Liver (tissue), 9 donors: ENCODE measurements around the gene MND1. TPM values are rescaled to one million over a fixed set of nuclear protein-coding genes. Genes with fewer than 3 reads are reported as not detected.

ENCODE experiments used
- DNase-seq: peaks from one replicate; pipeline ENCODE4 v3.0.0-alpha.2; 2017; ENCODE audit warnings: low spot score
- H3K27ac ChIP-seq, 2 donors: one replicate each; pipeline ENCODE4 v1.7.0; 2013; ENCODE audit warnings: inconsistent platforms in 2 of 2, low read length in 2 of 2, control low read depth in 1 of 2, low read depth in 1 of 2, mild to moderate bottlenecking in 1 of 2
- H3K27me3 ChIP-seq, 4 donors: one replicate each; pipeline versions ENCODE4 v1.6.1 to v1.7.0; 2013; ENCODE audit warnings: low read length in 3 of 4, inconsistent platforms in 1 of 4, mild to moderate bottlenecking in 1 of 4, moderate library complexity in 1 of 4; ENCODE audit not compliant: control insufficient read depth in 4 of 4, insufficient read depth in 4 of 4
- H3K36me3 ChIP-seq, 4 donors: one replicate each; pipeline versions ENCODE4 v1.6.1 to v1.7.0; 2013; ENCODE audit warnings: low read length in 3 of 4, mild to moderate bottlenecking in 3 of 4, low read depth in 1 of 4, moderate library complexity in 1 of 4; ENCODE audit not compliant: control insufficient read depth in 4 of 4, insufficient read depth in 3 of 4
- H3K4me1 ChIP-seq, 4 donors: one replicate each; pipeline versions ENCODE4 v1.6.1 to v1.7.0; 2013; ENCODE audit warnings: low read length in 3 of 4, mild to moderate bottlenecking in 3 of 4, moderate library complexity in 1 of 4; ENCODE audit not compliant: control insufficient read depth in 4 of 4, insufficient read depth in 4 of 4
- H3K4me3 ChIP-seq, 3 donors: one replicate each; pipeline versions ENCODE4 v1.6.1 to v1.7.0; 2013; ENCODE audit warnings: low read length in 3 of 3, control low read depth in 1 of 3, low read depth in 1 of 3, mild to moderate bottlenecking in 1 of 3
- H3K9ac ChIP-seq, 2 donors: one replicate each; pipeline ENCODE4 v1.7.0; 2013; ENCODE audit warnings: low read length in 2 of 2, mild to moderate bottlenecking in 2 of 2, moderate library complexity in 2 of 2, control low read depth in 1 of 2, low read depth in 1 of 2
- H3K9me3 ChIP-seq, 4 donors: one replicate each; pipeline versions ENCODE4 v1.6.1 to v1.7.0; 2013; ENCODE audit warnings: low read length in 3 of 4; ENCODE audit not compliant: control insufficient read depth in 4 of 4
- ATF3 ChIP-seq: IDR thresholded peaks from 2 replicates; pipeline ENCODE4 v1.6.1; 2016; ENCODE audit warnings: antibody characterized with exemption
- CTCF ChIP-seq: fragments of 150-350 bp; IDR thresholded peaks from 2 replicates; pipeline ENCODE4 v1.5.1; 2017; ENCODE audit warnings: improper control_type of control experiment, low read depth, low read length; ENCODE audit not compliant: missing input control
- FOXA1 ChIP-seq: IDR thresholded peaks from 2 replicates; pipeline ENCODE4 v1.6.1; 2016; ENCODE audit warnings: antibody characterized with exemption
- FOXA2 ChIP-seq: IDR thresholded peaks from 2 replicates; pipeline ENCODE4 v1.6.1; 2016; ENCODE audit warnings: antibody characterized with exemption
- GABPA ChIP-seq, 2 donors: IDR thresholded peaks in 1 of 2; conservative IDR thresholded peaks in 1 of 2; 2 replicates each; pipeline ENCODE4 v1.6.1; 2016; ENCODE audit warnings: antibody characterized with exemption in 2 of 2, mild to moderate bottlenecking in 1 of 2, moderate library complexity in 1 of 2
- HNF4A ChIP-seq, 2 donors: conservative IDR thresholded peaks; 2 replicates each; pipeline ENCODE4 v1.6.1; 2016; ENCODE audit warnings: antibody characterized with exemption in 2 of 2, mild to moderate bottlenecking in 2 of 2
- HNF4G ChIP-seq: IDR thresholded peaks from 2 replicates; pipeline ENCODE4 v1.6.1; 2016; ENCODE audit warnings: antibody characterized with exemption
- RAD21 ChIP-seq, 2 donors: IDR thresholded peaks; 2 replicates each; pipeline ENCODE4 v1.6.1; 2016; ENCODE audit warnings: antibody characterized with exemption in 2 of 2, mild to moderate bottlenecking in 2 of 2
- REST ChIP-seq: IDR thresholded peaks from 2 replicates; pipeline ENCODE4 v1.6.1; 2016; ENCODE audit warnings: antibody characterized with exemption, mild to moderate bottlenecking
- RXRA ChIP-seq, 2 donors: IDR thresholded peaks; 2 replicates each; pipeline ENCODE4 v1.6.1; 2017 to 2018; ENCODE audit warnings: antibody characterized with exemption in 2 of 2, mild to moderate bottlenecking in 1 of 2
- SP1 ChIP-seq: IDR thresholded peaks from 2 replicates; pipeline ENCODE4 v1.6.1; 2018; ENCODE audit warnings: antibody characterized with exemption, mild to moderate bottlenecking
- TAF1 ChIP-seq: conservative IDR thresholded peaks from 2 replicates; pipeline ENCODE4 v1.6.1; 2016; ENCODE audit warnings: antibody characterized with exemption, mild to moderate bottlenecking
- YY1 ChIP-seq: IDR thresholded peaks from 2 replicates; pipeline ENCODE4 v1.6.1; 2016; ENCODE audit warnings: antibody characterized with exemption, mild to moderate bottlenecking
- ZBTB33 ChIP-seq: IDR thresholded peaks from 2 replicates; pipeline ENCODE4 v1.6.1; 2016; ENCODE audit warnings: antibody characterized with exemption
- WGBS: extraction: QIAGEN DNeasy Blood & Tissue Kit; methylation state at CpG from one replicate; pipeline ENCODE4 v1.1.7; 2013; 5-methylcytosine and 5-hydroxymethylcytosine counted together
- polyA plus RNA-seq, 2 donors: library from polyadenylated mRNA; stranded (reverse) in 1 of 2; unstranded in 1 of 2; fragments of 200-250 nt in 1 of 2; fragments of >200 nt in 1 of 2; fragmentation: Nextera tagmentation in 1 of 2; extraction: Ambion mirVana in 1 of 2; gene quantifications; one replicate each; pipeline versions ENCODE4 v1.2.1 to v1.2.3, GENCODE V29; 2013 to 2015
- total RNA-seq, 2 donors: library from RNA; depleted of rRNA; stranded (reverse); fragments of >200 nt; gene quantifications; one replicate each; pipeline ENCODE4 v1.2.3, GENCODE V29; 2014
- donor health status: healthy.
- donor health status: healthy.
- donor health status: healthy.
- donor health status: healthy.
- donor health status: healthy.

The MND1 gene
- total and polyA plus RNA-seq, 4 donors: 0.17 to 2.5 (median 0.42) TPM

GRCh38 chr4:153387981-153388380 is 43.5 kb downstream of the MND1 start:
- H3K27me3 ChIP-seq: no peaks in the 10 kb centered on the region
- no peaks in the 10 kb centered on the region for H3K9me3 ChIP-seq
- H3K36me3 ChIP-seq: no peaks in the 10 kb centered on the region
- H3K4me1 ChIP-seq: no peaks in the 10 kb centered on the region
- H3K4me3 ChIP-seq: no peak overlapping the region
- H3K9ac ChIP-seq: no peak overlapping the region
- 96% methylated on average over 4 of the region's 4 CpGs for WGBS
- no peak overlapping the region for H3K27ac ChIP-seq
- DNase-seq: no peak
- TF ChIP-seq FOXA2: no peak
- TF ChIP-seq RAD21 (IDR thresholded peaks at IDR 0.05): no peak
- TF ChIP-seq ZBTB33: no peak
- no peak for TF ChIP-seq SP1
- no peak for TF ChIP-seq FOXA1

GRCh38 chr4:153393397-153393796 is 48.9 kb downstream of the MND1 start:
- TF ChIP-seq RXRA (IDR thresholded peaks at IDR 0.05) (no peak), CTCF (no peak), RAD21 (IDR thresholded peaks at IDR 0.05) (no peak), HNF4G (no peak), ATF3 (no peak), TAF1 (no peak), GABPA (IDR thresholded peaks at IDR 0.05 in 1 of 2, conservative IDR thresholded peaks at IDR 0.05 in 1 of 2) (no peak), FOXA2 (no peak), YY1 (no peak), ZBTB33 (no peak), FOXA1 (no peak), REST (no peak), HNF4A (conservative IDR thresholded peaks at IDR 0.05) (no peak)
- Histone ChIP-seq H3K27ac (no peak overlapping the region), H3K27me3 (no peaks in the 10 kb centered on the region), H3K4me3 (no peak overlapping the region), H3K9ac (no peak overlapping the region), H3K9me3 (no peaks in the 10 kb centered on the region), H3K36me3 (no peaks in the 10 kb centered on the region), H3K4me1 (no peaks in the 10 kb centered on the region)
- 83% methylated on average over 6 of the region's 6 CpGs for WGBS
- DNase-seq: no peak
